Measurements from ENCODE around the gene SERPINA3. TPM values are rescaled to one million over a fixed set of nuclear protein-coding genes. Genes with fewer than 3 reads are reported as not detected.

The SERPINA3 gene
- polyA plus RNA-seq, 1 donor (not counting 4 experiments of a cell fraction or from before 2014, with no cell fraction given), result 0.50 TPM

DNA sequence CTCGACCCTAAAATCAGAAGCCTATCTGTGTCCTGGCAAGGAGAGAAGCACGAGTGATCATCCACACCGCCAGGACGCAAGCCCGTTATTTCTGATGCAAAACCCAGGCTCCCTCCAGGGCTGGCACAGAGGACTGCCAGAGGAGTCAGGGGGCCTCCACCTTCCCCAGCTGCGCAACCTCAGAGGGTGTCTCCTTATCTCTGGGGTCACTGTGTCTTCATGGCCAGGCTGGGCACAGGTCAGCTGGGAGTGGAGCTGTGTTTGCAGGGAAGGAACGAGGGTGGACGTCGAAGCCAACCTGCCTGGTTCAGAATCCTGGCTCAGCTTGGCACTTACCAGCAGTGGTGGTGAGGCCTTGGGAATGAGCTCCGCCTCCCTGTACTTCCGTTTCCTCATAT is 12.0 kb upstream of the SERPINA3 start:
- Histone ChIP-seq H3K27me3 (ENCODE audit: control insufficient read depth, extremely low read depth, insufficient read depth, low read length) (no peaks in the 10 kb centered on the region), H3K9me1 (ENCODE audit: control insufficient read depth, extremely low read depth, insufficient read depth, low read length) (no peaks in the 10 kb centered on the region), H3K9ac (ENCODE audit: control insufficient read depth, extremely low read depth, insufficient read depth, low read length) (no peak overlapping the region), H3K4me1 (ENCODE audit: control insufficient read depth, extremely low read depth, insufficient read depth, low read length) (peaks cover 35% of the 10 kb centered on the region), H3K79me2 (ENCODE audit: control insufficient read depth, insufficient read depth, low read length) (no peaks in the 10 kb centered on the region), H3K4me2 (ENCODE audit: control insufficient read depth, extremely low read depth, insufficient read depth, low read depth, low read length) (no peak overlapping the region), H3K9me3 (ENCODE audit: control insufficient read depth, low read depth, low read length) (no peaks in the 10 kb centered on the region), H3K4me3 (ENCODE audit: control insufficient read depth in 2 of 3, extremely low read depth in 1 of 3, insufficient read depth in 2 of 3, low read depth in 1 of 3, low read length in 3 of 3) (no peak overlapping the region), H4K20me1 (ENCODE audit: control insufficient read depth, extremely low read depth, insufficient read depth, low read length) (no peaks in the 10 kb centered on the region), H3K36me3 (ENCODE audit: control insufficient read depth in 2 of 2, extremely low read depth in 1 of 2, insufficient read depth in 2 of 2, low read length in 2 of 2) (no peaks in the 10 kb centered on the region), H2AFZ (ENCODE audit: control insufficient read depth, low read length) (no peak overlapping the region), H3K27ac (ENCODE audit: control insufficient read depth, insufficient read depth, low read length) (peak overlapping the region; percentile 89)
- FAIRE-seq (no peak), DNase-seq (ENCODE audit: low read depth, low spot score) (no peak)
- dilution Hi-C loops (cut with MboI; ENCODE audit: extremely low pct_ligation_motif_present, low sequenced_read_pairs), result no loop called here
- TF ChIP-seq, protein P1, sequence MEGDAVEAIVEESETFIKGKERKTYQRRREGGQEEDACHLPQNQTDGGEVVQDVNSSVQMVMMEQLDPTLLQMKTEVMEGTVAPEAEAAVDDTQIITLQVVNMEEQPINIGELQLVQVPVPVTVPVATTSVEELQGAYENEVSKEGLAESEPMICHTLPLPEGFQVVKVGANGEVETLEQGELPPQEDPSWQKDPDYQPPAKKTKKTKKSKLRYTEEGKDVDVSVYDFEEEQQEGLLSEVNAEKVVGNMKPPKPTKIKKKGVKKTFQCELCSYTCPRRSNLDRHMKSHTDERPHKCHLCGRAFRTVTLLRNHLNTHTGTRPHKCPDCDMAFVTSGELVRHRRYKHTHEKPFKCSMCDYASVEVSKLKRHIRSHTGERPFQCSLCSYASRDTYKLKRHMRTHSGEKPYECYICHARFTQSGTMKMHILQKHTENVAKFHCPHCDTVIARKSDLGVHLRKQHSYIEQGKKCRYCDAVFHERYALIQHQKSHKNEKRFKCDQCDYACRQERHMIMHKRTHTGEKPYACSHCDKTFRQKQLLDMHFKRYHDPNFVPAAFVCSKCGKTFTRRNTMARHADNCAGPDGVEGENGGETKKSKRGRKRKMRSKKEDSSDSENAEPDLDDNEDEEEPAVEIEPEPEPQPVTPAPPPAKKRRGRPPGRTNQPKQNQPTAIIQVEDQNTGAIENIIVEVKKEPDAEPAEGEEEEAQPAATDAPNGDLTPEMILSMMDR (optimal IDR thresholded peaks at IDR 0.05 in 1 of 3, IDR thresholded peaks at IDR 0.05 in 1 of 3, conservative IDR thresholded peaks at IDR 0.05 in 1 of 3; ENCODE audit: extremely low read depth in 1 of 3, insufficient read depth in 2 of 3, low read length in 3 of 3), result no peak
- no peak for TF ChIP-seq EZH2 (IDR thresholded peaks at IDR 0.05; ENCODE audit: low read length)

DNA sequence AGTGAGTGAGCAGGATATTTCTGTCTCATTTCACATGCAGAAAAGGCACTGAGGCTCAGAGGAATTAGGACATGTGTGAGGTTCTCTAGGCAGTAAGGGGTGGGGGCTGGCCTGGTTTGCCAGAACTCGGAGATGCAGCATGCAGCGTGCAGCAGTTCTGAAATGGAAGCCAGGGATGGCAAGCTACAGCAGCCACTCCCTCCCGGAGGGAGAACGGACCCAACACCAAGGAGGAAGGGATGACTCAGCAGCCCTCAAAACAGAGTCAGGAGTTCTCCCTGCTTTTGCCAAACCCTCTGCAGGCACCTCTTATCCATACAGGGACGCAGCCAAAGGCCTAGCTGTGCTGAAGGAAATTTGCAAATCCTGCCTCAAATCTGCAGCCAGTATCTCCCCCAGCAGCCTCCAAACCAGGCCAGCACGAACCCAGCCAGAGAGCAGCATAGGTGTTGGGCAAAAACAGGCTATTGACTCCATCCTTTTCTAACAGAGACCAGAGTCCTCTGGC is 10.3 kb upstream of the SERPINA3 start:
- Histone ChIP-seq H3K79me2 (ENCODE audit: control insufficient read depth, insufficient read depth, low read length) (no peaks in the 10 kb centered on the region), H3K4me1 (ENCODE audit: control insufficient read depth, extremely low read depth, insufficient read depth, low read length) (peaks cover 35% of the 10 kb centered on the region), H2AFZ (ENCODE audit: control insufficient read depth, low read length) (peak overlapping the region; percentile 74), H3K4me3 (ENCODE audit: control insufficient read depth in 2 of 3, extremely low read depth in 1 of 3, insufficient read depth in 2 of 3, low read depth in 1 of 3, low read length in 3 of 3) (no peak overlapping the region), H3K9me3 (ENCODE audit: control insufficient read depth, low read depth, low read length) (no peaks in the 10 kb centered on the region), H3K4me2 (ENCODE audit: control insufficient read depth, extremely low read depth, insufficient read depth, low read depth, low read length) (peak overlapping the region; percentile 50), H3K9me1 (ENCODE audit: control insufficient read depth, extremely low read depth, insufficient read depth, low read length) (no peaks in the 10 kb centered on the region), H3K9ac (ENCODE audit: control insufficient read depth, extremely low read depth, insufficient read depth, low read length) (no peak overlapping the region), H3K27ac (ENCODE audit: control insufficient read depth, insufficient read depth, low read length) (peak overlapping the region; percentile 33), H3K27me3 (ENCODE audit: control insufficient read depth, extremely low read depth, insufficient read depth, low read length) (no peaks in the 10 kb centered on the region), H3K36me3 (ENCODE audit: control insufficient read depth in 2 of 2, extremely low read depth in 1 of 2, insufficient read depth in 2 of 2, low read length in 2 of 2) (no peaks in the 10 kb centered on the region), H4K20me1 (ENCODE audit: control insufficient read depth, extremely low read depth, insufficient read depth, low read length) (no peaks in the 10 kb centered on the region)
- DNase-seq (ENCODE audit: low read depth, low spot score) (no peak), FAIRE-seq (peak; percentile 88)
- dilution Hi-C loops (cut with MboI; ENCODE audit: extremely low pct_ligation_motif_present, low sequenced_read_pairs), result no loop called here
- TF ChIP-seq EZH2 (IDR thresholded peaks at IDR 0.05; ENCODE audit: low read length), result no peak
- TF ChIP-seq, protein P1 (optimal IDR thresholded peaks at IDR 0.05 in 1 of 3, IDR thresholded peaks at IDR 0.05 in 1 of 3, conservative IDR thresholded peaks at IDR 0.05 in 1 of 3; ENCODE audit: extremely low read depth in 1 of 3, insufficient read depth in 2 of 3, low read length in 3 of 3), result no peak
